Measurements from ENCODE around the gene TGM3. TPM values are rescaled to one million over a fixed set of nuclear protein-coding genes. Genes with fewer than 3 reads are reported as not detected.
"Not testable (repeated sequence)": the region's sequence is repeated elsewhere in the genome, so short reads cannot be mapped to it uniquely, and the experiment has no call there.

The TGM3 gene
- total RNA-seq (not detected), polyA plus RNA-seq (not detected)

DNA sequence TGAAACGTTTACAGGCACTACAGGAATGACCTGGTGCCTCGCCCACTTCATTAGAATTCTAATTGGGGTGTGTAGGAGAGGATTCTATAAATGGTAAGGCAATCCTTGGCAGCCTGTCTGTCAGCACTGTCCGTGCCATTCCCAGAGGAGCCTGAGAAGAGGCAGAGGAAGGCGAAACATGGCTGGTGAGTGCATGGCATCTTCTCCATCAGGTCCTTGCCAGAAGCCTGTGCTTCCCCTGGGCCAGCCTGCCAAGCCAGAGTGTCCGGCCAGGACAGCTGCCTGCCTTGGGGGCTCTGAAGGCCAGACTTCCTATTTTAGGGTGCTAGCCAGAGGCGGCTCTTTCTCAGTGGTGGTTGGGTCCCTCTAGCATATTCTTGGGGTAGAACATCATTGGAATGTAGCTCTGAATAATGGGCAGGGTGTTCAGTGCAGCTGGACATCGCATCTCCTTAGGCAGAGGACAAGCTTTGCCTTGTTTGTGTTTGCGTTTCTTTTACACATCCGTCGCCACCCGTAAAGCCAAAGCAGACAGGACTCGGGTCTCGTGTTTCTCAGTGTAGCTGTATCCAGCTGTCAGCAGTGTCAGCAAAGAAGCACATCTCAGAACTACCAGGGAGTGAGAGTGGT is at the start of gene TGM3:
Gene TGM3, plus strand, starts transcription at position 116 of the 630 bp plus-strand sequence. Its CDS starts 63 bp downstream, at position 179.
- no peaks in the 10 kb centered on the region for H3K4me1 ChIP-seq (ENCODE audit: insufficient read depth)
- no peak for DNase-seq (ENCODE audit: extremely low spot score)
- no peaks in the 10 kb centered on the region for H3K36me3 ChIP-seq (ENCODE audit: insufficient read depth)
- no peak within 1 kb of the TSS for H3K4me3 ChIP-seq (ENCODE audit: low read depth, low read length)
- WGBS = 41% methylated on average over 13 of the region's 13 CpGs
- no peak within 1 kb of the TSS for H3K27ac ChIP-seq (ENCODE audit: low read depth)

DNA sequence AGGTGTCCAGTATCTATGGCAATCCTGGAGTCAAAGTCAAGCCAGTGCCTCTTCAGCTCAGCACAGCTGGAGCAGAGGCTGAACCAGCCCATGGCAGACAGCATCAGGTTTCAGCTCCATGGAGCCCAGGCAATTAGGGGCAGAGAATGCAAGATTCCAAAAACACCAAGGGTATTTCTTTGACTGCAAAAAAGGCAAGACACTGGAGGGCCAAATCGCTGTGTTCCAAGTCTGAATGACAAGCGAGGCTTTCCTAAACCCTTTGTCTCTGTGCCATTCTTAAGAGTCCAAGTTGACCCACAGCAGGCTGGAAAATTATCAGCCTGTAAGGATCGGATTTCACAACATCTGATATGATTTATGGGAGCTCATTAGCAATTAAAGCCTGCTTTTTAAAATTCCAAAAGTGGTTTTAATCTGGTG is 49.7 kb upstream of the TGM3 start:
- no peak overlapping the region for H3K27ac ChIP-seq (ENCODE audit: low read depth)
- H3K36me3 ChIP-seq (ENCODE audit: insufficient read depth) = no peaks in the 10 kb centered on the region
- H3K4me1 ChIP-seq (ENCODE audit: insufficient read depth) = no peaks in the 10 kb centered on the region
- WGBS = 18% methylated on average over 3 of the region's 3 CpGs
- no peak for DNase-seq (ENCODE audit: extremely low spot score)
- no peak overlapping the region for H3K4me3 ChIP-seq (ENCODE audit: low read depth, low read length)

DNA sequence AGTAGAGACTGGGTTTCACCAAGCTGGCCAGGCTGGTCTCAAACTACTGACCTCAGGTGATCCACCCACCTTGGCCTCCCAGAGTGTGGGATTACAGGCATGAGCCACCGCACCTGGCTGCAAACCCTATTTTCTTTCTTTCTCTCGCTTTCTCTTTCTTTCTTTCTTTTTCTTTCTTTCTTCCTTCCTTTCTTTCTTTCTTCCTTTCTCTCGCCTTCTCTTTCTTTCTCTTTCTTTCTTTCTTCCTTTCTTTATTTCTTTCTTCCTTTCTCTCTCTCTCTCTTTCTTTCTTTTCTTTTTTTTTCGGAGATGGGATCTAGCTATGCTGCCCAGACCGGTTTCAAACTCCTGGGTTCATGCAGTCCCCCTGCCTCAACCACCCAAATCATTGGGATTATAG is 47.0 kb upstream of the TGM3 start:
- H3K27ac ChIP-seq (ENCODE audit: low read depth) = no peak overlapping the region

DNA sequence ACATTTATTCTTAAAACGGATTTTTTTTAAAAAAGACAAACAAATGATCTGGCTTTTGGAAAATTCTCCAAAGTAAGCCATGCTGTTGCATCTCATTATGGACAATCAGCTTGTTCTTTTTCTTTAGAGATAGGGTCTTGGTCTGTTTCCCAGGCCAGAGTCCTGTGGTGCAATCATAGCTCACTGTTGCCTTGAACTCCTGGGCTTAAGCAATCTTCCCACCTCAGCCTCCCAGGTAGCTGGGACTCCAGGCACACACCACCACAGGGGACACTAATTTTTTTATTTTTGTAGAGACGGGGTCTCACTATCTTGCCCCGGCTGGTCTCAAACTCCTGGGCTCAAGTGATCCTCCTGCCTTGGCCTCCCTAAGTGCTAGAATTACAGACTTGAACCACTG is 45.9 kb upstream of the TGM3 start:
- H3K27ac ChIP-seq (ENCODE audit: low read depth) = no peak overlapping the region
- H3K36me3 ChIP-seq (ENCODE audit: insufficient read depth) = no peaks in the 10 kb centered on the region
- 78% methylated on average over 3 of the region's 3 CpGs for WGBS
- no peak for DNase-seq (ENCODE audit: extremely low spot score)
- H3K4me3 ChIP-seq (ENCODE audit: low read depth, low read length) = no peak overlapping the region
- no peaks in the 10 kb centered on the region for H3K4me1 ChIP-seq (ENCODE audit: insufficient read depth)

More for the DNA sequence above, 47.0 kb upstream of the TGM3 start:
- WGBS = 93% methylated on average over 5 of the region's 5 CpGs
- no peak overlapping the region for H3K4me3 ChIP-seq (ENCODE audit: low read depth, low read length)
- no peaks in the 10 kb centered on the region for H3K36me3 ChIP-seq (ENCODE audit: insufficient read depth)
- H3K4me1 ChIP-seq (ENCODE audit: insufficient read depth) = no peaks in the 10 kb centered on the region
- no peak for DNase-seq (ENCODE audit: extremely low spot score)

DNA sequence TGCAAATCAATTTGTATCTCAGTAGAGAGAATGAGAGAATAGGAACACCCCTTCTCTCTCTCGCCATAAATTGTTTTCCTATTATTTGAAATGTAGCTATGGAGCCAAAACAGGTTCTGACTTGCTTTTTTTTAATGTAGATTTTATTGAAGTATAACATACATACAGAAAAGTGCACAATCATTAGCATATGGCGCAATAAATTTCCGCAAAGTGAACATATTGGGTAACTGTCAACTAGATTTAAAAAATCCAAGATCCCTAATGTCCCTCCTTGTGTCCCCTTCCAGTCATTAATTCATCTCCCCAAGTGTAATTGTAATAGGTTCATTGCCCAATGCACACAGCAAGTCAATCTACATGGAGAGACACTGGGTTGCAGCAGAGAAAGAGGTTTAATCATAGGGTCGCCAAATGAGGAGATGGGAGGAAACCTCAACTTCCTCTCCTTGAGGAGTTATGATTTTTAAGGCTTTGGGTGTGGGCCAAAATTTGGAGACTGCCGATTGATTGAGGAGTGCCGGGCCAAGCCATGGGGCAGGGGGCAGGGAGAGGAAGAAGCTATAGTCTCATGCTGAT is 43.3 kb upstream of the TGM3 start:
- H3K27ac ChIP-seq (ENCODE audit: low read depth) = no peak overlapping the region
- no peak overlapping the region for H3K4me3 ChIP-seq (ENCODE audit: low read depth, low read length)
- no peaks in the 10 kb centered on the region for H3K36me3 ChIP-seq (ENCODE audit: insufficient read depth)
- WGBS = 78% methylated on average over 6 of the region's 6 CpGs
- DNase-seq (ENCODE audit: extremely low spot score) = no peak
- H3K4me1 ChIP-seq (ENCODE audit: insufficient read depth) = no peaks in the 10 kb centered on the region

- no peaks in the 10 kb centered on the region for H3K36me3 ChIP-seq (ENCODE audit: insufficient read depth)
- DNase-seq (ENCODE audit: extremely low spot score) = no peak
- H3K4me3 ChIP-seq (ENCODE audit: low read depth, low read length) = no peak overlapping the region
- 91% methylated on average over 10 of the region's 10 CpGs for WGBS
- no peaks in the 10 kb centered on the region for H3K4me1 ChIP-seq (ENCODE audit: insufficient read depth)
- no peak overlapping the region for H3K27ac ChIP-seq (ENCODE audit: low read depth)
These were observed 42.5 kb upstream of the TGM3 start for GRCh38 chr20:2253256-2253655.

DNA sequence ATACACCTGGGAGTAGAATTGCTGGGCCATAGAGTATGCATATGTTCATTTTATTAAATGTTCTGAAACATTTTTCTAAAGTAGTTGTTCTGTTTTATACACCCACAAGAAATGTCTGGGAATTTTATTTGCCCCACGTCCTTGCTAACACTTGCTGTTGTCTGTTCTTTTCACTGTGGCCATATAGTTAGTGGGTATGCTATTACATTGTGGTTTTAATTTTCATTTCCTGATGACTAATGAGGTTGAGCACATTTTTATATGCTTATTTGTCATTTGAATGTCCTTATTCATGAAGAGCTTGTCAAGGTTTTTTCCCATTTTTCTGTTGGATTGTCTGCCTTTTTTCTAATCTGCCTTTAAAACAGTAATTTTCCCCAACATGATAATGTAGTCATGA is 41.5 kb upstream of the TGM3 start:
- Histone ChIP-seq H3K36me3 (ENCODE audit: insufficient read depth) (no peaks in the 10 kb centered on the region), H3K4me3 (ENCODE audit: low read depth, low read length) (no peak overlapping the region), H3K27ac (ENCODE audit: low read depth) (no peak overlapping the region), H3K4me1 (ENCODE audit: insufficient read depth) (no peaks in the 10 kb centered on the region)
- 71% methylated on average over 1 of the region's 1 CpG for WGBS
- DNase-seq (ENCODE audit: extremely low spot score) = no peak

- H3K4me1 ChIP-seq (ENCODE audit: insufficient read depth) = no peaks in the 10 kb centered on the region
- no peak overlapping the region for H3K27ac ChIP-seq (ENCODE audit: low read depth)
- WGBS = 72% methylated on average over 9 of the region's 9 CpGs
- no peak for DNase-seq (ENCODE audit: extremely low spot score)
- no peak overlapping the region for H3K4me3 ChIP-seq (ENCODE audit: low read depth, low read length)
- H3K36me3 ChIP-seq (ENCODE audit: insufficient read depth) = no peaks in the 10 kb centered on the region
These were observed 39.8 kb upstream of the TGM3 start for GRCh38 chr20:2255926-2256531.

GRCh38 chr20:2259731-2260130 is 36.1 kb upstream of the TGM3 start:
- no peak overlapping the region for H3K4me3 ChIP-seq (ENCODE audit: low read depth, low read length)
- no peaks in the 10 kb centered on the region for H3K4me1 ChIP-seq (ENCODE audit: insufficient read depth)
- H3K27ac ChIP-seq (ENCODE audit: low read depth) = no peak overlapping the region
- no peak for DNase-seq (ENCODE audit: extremely low spot score)
- no peaks in the 10 kb centered on the region for H3K36me3 ChIP-seq (ENCODE audit: insufficient read depth)
- WGBS = 50% methylated on average over 6 of the region's 6 CpGs

DNA sequence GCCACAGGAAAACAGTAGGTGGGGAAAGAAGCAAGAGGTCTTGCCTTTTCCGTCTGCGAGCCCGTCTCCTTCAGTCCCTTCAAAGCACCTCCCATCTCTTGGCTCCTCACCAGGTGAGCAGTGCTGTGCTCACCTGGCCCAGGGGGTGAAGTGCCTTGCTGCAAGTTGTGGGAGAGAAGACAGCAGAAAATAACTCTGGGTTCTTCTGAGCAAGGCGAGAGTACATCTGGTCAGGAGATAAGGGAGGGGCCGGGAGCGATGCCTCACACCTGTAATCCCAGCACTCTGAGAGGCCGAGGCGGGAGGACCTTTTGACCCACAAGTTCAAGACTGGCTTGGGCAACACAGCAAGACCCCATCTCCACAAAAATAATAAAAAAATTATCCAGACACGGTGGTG is 35.6 kb upstream of the TGM3 start:
- WGBS = 85% methylated on average over 9 of the region's 9 CpGs
- no peak overlapping the region for H3K27ac ChIP-seq (ENCODE audit: low read depth)
- H3K4me3 ChIP-seq (ENCODE audit: low read depth, low read length) = no peak overlapping the region
- no peak for DNase-seq (ENCODE audit: extremely low spot score)
- no peaks in the 10 kb centered on the region for H3K36me3 ChIP-seq (ENCODE audit: insufficient read depth)
- H3K4me1 ChIP-seq (ENCODE audit: insufficient read depth) = no peaks in the 10 kb centered on the region

DNA sequence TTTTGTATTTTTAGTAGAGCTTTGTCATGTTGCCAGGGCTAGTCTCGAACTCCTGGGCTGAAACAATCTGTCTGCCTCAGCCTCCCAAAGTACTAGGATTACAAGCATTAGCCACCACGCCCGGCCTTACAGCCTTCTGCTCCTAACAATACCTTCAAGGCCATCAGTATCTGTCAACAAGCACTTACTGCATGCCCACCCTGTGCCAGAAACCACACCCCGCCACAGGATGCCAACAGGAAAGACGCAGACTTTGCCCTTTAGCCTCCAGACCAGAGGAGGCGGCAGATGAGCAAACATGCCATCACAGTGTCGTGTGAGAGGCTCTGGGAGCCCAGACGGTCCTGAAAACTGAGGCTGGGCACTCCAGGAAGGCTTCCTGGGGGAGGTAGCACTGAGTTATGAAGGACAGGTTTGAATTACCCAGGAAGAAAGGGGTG is 34.7 kb upstream of the TGM3 start:
- no peak for DNase-seq (ENCODE audit: extremely low spot score)
- 50% methylated on average over 8 of the region's 8 CpGs for WGBS

GRCh38 chr20:2261629-2262028 is 34.2 kb upstream of the TGM3 start:
- Histone ChIP-seq H3K27ac (ENCODE audit: low read depth) (no peak overlapping the region), H3K4me3 (ENCODE audit: low read depth, low read length) (no peak overlapping the region), H3K36me3 (ENCODE audit: insufficient read depth) (no peaks in the 10 kb centered on the region), H3K4me1 (ENCODE audit: insufficient read depth) (no peaks in the 10 kb centered on the region)
- 85% methylated on average over 4 of the region's 4 CpGs for WGBS
- no peak for DNase-seq (ENCODE audit: extremely low spot score)

More for the DNA sequence above, 34.7 kb upstream of the TGM3 start:
- H3K4me1 ChIP-seq (ENCODE audit: insufficient read depth) = no peaks in the 10 kb centered on the region
- H3K27ac ChIP-seq (ENCODE audit: low read depth) = no peak overlapping the region
- no peak overlapping the region for H3K4me3 ChIP-seq (ENCODE audit: low read depth, low read length)
- H3K36me3 ChIP-seq (ENCODE audit: insufficient read depth) = no peaks in the 10 kb centered on the region

DNA sequence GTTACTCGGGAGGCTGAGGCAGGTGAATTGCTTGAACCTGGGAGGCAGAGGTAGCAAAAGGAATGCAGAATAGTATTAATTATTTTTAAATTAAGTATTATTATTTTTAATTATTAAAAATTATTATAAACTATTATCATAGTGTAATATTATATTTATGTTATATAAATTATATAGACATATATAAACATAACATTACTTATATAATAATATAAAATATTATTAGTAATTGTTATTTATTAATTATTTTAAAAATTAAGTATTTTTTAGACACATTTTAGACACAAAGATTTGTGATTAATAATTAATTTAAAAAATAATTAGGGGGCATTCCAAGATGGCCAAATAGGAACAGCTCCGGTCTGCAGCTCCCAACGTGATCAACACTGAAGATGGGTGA is 31.7 kb upstream of the TGM3 start:
- H3K4me1 ChIP-seq (ENCODE audit: insufficient read depth) = no peaks in the 10 kb centered on the region
- H3K4me3 ChIP-seq (ENCODE audit: low read depth, low read length) = no peak overlapping the region
- WGBS = 90% methylated on average over 3 of the region's 3 CpGs
- H3K27ac ChIP-seq (ENCODE audit: low read depth) = no peak overlapping the region
- no peak for DNase-seq (ENCODE audit: extremely low spot score)
- no peaks in the 10 kb centered on the region for H3K36me3 ChIP-seq (ENCODE audit: insufficient read depth)

- H3K4me3 ChIP-seq (ENCODE audit: low read depth, low read length); H3K27ac ChIP-seq (ENCODE audit: low read depth); H3K36me3 ChIP-seq (ENCODE audit: insufficient read depth); DNase-seq (ENCODE audit: extremely low spot score); H3K4me1 ChIP-seq (ENCODE audit: insufficient read depth): not testable (repeated sequence)
- WGBS = 34% methylated on average over 12 of the region's 12 CpGs
These were observed 31.0 kb upstream of the TGM3 start for GRCh38 chr20:2264621-2265374.
